HK-2 (cell line): ENCODE results near the gene GNAI1.

Experiments
- DNase-seq: peaks from one replicate; pipeline ENCODE4 v3.0.0-alpha.2; 2018; ENCODE audit not compliant: unreplicated experiment

GNAI1 gene

DNA sequence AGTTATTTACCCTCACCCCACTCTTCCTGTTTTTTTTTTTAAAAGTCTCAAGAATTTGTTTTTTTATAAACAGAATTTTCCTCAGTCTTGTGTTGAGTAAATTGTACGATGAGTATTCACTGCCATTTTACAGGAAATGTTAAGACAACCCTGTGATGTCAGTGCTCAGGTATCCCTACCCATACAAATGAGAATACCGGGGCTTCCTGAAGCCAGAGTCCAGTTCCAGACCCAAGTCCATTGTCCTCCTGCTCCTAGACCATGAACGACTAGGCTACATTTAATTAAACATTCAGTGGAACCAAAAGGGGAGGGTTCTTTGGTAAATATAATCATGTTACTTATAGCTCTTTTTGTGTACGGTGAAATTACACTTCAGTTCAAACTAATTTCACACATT, 79.2 kb downstream of the GNAI1 start:
- DNase-seq = no peak

DNA sequence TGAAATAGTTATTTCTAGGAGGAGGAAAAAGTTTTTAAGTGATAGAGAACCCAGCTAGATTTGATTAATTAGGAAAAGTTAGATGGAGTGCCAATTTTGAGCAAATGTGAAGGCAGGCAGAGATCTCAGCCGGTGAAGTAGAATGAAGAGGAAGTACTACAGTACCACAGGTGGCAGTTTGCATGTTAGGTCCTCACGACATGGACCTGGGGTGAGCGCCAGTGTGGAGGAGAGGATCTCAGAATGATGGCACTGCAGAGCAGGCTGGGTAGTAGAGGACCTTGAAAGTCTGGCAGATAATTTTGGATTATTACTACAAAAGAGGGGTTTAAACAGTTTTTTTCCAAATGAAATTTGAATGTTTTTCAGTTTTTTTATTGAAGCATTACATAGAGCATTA, 81.1 kb downstream of the GNAI1 start:
- no peak for DNase-seq

DNA sequence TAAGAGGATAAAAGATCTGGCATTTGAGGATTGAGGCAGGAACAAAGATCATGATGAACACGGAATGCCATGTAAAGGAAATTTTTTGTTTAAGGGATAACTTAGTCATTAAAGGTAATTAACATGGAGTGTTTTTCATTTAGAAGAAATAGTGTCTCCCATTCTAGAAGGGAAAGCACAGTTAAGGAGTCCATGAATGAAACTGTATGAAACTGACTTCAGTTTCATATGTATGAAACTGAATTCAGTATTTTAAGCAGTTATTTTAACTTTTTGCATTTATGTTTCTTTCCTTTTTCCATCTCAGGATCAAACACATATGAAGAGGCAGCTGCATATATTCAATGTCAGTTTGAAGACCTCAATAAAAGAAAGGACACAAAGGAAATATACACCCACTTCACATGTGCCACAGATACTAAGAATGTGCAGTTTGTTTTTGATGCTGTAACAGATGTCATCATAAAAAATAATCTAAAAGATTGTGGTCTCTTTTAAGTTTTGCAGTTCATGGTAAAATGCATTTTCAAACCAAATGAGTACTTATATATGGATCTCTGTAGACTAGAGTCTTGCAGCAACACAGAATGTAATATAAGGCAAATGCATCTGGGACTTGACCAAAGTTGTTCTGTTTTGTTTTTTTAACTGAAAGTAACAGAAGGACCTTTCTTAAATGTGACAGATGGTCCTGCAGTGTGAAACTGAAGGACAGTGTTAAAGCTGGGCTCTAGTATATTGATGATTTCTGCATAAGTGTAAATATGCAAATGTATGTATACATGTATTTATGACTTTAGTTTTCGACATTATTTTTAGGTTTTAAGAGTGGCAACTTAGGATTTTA, 82.6 kb downstream of the GNAI1 start:
- no peak for DNase-seq

DNA sequence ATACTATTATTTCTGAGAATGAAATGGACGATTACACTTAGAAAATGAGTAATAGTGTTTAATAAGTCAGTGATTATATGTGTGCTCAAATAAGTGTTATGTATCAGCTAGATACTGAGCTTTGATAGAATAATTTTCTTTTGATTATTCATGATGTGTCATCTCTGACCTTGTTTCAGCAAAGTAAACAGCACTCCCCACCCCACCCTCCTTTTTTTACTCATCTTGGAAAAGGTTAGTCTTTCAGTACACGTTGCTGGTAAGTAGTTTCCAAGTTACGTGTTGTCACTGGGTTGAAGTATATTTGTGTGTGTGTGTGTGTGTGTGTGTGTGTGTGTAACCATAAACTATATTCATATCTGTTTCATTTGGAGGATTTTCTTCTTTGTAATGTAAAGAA, 84.1 kb downstream of the GNAI1 start:
- no peak for DNase-seq

DNA sequence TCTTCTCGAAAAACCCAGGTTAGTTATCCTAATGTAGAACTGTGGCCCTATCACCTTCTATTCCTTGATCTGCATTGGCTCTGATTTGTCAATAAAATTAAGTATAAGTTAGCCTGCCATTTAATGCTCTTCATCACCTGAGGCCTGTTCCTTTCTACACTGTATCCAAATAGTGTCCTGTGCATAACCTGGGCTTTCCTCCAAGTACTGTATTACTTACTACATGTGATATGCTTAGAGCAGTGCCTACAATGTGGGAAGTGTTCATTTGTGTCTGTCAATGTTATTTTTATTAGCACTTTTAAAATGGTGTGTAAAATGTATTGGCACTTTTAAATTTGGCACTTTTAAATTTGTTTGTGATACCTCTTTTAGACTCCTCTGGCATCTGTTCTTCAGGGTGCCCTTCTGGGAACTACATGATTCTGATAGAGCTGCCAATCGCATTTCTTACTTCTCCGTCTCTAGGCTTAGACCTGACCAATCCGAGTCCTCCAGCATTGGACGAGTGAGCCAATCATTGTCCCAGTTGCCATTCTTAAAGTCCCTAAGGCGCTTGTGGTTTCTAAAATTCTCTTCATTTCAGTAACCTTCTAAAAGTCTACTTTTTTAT, 85.5 kb downstream of the GNAI1 start:
- no peak for DNase-seq

DNA sequence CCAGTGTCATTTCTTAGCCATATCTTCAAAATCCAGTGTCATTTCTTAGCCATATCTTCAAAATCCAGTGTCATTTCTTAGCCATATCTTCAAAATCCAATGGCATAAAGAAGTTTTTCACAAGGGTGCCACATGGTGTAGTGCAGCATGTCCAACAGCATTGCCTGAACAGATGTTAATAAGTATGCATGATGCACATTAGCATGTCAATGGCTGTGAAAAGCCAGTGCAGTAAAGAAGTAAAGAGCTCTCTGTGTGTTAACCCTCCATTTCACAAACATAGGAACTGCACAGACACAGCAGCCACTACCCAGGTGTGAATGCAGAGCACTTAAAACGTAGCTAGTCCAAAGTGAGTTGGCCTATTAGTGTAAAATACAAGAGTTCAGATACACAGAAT, 89.8 kb downstream of the GNAI1 start:
- no peak for DNase-seq

DNA sequence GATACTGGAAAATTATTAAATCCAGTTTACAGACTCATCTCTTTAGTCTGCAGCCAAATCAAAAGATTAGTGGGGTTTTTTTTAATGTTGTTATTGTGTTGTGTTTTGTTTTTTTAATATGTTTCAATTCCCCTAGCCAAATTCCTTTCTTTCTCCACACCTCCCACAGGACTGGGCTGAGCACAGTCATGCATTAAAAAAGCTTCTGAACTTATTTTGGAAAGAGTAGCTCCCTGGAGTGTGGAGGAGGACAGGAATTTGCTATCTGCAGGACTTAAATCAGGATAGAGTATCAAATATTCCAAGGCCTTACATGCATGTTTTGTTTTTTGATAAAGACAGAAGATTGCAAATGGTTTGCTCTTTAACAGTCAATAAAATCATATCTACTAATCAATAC, 90.7 kb downstream of the GNAI1 start:
- DNase-seq = no peak

DNA sequence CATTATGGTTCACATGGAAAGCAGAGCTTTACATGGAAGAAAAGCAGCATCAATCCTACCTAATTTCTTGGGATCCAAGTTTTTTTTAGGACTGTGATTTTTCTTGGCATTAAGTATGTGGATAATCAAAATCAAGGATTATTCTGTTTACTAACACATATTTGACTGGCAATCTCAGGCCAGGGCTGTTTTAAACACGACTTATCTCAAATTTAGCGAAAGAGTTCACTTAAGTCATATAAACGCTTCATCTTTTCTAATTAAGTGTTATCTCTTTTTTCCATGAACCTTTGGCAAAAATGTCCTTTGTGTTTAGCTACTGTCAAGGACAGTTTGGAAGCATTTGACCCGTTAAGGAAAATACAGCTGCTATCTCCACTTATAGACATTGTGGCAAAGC, 92.0 kb downstream of the GNAI1 start:
- DNase-seq = no peak

DNA sequence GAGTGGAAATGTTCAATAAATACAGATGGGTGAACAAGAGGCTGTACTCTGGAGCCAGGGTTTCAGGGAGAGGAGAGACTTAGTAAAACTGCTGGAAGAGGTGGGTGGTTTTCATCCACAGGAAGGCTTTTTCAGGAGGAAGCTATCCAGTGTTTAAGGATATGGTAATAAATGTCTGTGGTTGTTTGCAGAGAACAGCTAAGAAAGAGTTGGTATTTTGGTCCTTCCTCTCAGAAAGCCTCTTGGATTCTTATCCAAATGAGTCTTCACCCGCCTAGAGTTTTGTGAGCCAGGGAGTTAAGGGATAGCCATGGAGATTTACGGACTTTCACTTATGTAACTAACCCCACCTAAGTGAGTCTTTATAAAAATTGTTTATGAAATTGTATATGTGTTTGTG, 95.7 kb downstream of the GNAI1 start:
- DNase-seq = no peak

DNA sequence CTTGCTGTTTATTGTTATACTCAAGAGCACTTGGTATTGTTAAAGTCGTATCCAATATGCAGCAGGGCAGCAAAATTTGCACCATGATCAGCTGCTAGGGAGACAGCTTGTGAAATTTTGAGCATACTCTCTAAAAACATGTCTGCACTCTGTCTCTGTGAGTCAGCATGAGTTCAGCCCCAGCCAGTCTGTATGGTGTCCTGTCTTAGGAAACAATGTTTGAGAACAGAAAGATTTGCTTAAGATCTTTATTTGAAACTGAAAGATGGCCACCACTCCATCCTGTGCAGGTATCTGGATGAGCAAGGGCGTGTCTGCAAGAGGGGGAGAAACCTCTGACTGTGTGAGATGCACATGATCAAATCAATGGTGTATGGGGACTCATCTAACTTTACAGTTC, 97.1 kb downstream of the GNAI1 start:
- DNase-seq = no peak

DNA sequence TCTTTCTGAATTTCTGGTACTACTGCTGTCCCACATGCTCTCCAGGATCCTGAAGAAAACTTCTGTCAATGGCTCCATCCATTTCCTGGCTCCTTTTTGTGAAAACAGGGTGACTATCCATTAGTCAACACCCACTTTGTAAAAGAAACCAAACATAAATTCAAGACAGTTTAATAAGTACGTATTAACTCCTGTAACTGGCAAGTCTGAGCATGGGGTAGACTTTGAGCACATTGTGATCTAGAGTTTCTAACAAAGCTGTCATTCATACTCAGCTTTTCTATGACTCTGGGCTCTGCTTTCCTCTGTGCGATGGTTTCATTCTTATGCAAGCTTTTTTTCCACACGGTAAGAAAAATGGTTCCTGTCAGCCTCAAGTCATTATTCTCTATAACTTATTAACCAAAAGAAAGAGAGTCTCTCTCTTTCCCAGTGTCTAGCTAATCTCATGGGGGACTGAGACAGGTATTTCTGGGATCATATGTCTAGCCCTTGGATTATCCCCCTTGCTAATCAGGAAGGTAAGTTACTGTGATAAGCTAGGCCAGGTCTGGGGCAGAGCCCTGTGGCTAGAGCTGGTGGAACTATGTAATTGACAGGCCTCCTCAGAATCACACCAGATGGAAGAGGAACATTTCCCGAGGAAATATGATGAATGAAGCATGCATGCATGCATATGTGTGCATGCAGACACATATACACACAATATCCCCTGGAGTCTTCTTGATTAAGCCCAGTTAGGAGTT, 98.5 kb downstream of the GNAI1 start:
- no peak for DNase-seq

DNA sequence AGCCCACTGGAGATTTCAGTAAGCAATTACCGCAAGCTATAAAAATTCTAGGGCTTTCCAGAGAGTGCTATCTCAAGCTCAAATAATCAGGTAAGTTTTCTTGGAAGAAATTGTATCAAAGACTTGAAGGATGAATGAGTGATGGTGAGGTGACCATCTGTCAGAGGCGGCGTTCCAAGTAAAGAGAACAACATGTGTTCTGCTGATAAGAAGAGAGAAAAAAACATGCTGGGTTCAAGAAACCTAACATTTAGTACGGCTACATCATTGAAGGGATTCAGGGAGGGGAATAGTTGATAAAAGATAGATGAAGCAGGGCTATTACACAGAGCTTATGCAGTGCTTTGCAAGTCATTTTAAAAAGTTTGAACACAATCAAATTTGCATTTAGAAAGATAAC, 100.7 kb downstream of the GNAI1 start:
- DNase-seq = no peak

DNA sequence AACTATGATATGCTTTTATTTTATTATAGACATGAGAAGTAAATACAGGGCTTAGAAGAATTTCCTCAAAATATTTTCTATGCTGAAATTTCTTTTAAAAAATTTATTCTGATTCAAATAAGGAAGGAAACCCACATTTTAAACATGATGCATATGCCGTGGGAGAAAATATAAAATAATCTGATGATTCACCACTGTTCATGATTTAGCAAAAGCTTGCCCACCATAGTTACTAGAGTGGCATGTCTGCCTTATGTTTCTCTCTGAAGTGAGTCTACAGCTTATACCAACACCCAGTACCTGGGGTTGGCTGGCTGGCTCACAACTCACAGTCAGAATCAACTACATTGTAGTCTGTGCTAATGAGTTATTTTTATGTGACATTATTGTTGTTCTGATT, 102.0 kb downstream of the GNAI1 start:
- DNase-seq = no peak

DNA sequence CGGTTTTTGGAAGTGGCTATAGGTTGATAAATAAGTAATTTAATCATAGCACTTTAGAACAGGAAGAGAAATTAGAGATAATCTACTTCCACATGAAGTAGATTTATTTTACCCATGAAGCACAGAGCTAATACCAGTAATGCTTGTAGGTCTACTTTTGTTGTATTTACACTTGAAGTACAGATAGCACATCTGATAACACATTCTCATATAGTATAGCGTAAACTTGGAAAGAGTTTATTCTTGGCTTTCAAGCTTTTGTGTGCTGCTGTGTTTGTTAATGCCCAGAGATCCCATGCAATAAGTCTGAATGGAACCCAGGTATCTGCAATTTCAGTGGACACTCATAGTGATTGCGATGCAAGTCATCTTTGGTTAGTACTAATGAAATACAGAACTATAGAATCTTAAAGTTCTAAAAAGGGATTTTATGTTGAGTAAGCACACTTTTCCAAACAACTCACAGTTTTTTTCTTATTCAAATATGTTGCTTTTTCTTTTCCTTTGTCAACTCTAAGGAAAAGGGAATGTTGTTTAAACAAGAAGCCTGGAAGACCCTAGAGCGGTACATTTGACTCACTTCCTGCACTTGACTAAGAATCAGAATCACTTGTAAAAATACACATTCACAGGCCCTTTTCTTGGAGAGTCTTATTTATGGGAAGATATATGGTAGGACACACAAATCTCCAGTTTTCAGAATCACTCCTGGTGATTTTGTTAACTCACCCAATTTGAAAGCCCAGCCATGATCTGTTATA, 105.8 kb downstream of the GNAI1 start:
- no peak for DNase-seq

DNA sequence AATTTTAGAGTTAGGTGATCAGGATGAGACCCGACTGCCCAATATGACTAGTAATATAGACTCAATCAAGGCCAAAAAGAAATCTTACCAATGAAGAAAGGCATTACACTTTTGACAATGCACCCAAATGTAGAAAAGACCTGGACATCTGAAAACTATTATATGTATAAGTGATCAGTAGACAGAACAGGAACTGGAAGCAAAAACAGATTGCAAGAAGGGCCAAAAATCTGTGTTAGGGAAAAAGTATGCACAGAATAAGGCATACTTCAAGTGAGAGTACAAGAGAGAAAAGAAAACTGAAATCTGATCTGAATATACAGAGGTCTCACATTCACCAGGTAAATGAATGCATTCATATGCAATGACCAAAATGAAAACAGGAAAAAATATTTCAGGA, 107.0 kb downstream of the GNAI1 start:
- no peak for DNase-seq

DNA sequence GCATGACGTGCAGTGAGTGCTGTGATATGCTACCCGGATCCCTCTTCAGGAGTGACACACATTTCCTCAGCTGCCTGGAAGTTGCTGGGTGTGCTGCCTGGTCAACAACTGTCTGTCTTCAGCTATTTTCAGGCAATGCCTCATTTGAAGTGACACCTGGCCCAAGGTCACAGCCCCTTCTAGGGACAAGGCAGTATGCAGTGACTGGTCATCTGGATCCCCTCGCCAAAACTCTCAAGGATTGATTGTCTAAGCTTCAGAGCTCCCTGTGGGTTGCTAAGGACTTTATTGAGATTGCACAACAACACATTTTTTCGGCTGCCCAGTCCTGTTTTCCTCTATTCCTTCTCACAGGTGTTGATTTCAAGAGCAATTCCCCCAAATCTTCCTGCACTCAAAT, 108.8 kb downstream of the GNAI1 start:
- no peak for DNase-seq

DNA sequence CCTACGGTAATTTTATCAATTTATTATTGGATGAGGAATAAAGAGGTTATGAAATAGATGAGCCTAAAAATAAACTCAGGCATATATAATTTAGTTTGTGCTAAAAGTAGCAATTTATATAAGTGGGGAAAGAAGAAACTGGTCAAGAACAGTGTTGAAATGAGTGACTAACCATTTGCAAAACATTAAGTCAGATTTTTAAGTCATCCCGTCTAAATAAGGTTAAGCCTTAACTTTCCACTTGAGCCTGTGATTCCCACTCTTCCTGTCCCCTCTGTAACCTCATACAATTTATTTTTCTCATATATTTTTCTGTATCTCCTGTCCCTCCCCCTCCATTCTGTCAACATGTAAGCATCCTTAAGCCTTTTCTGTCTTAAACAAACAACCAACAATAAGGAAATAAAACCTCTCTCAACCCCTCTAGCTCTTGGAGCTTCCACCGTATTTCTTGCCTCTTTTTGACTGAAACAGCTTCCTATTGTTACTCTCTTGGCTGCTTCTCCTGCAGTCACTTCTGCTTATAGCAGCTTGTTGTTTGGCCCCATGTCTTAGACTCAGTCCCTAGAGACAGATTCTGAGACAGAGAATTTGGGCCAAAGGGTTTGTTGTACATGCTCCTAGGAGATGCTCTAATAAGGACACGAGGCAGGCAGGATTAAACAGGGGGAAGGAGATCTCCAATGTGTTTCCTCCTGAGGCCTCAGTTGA, 109.7 kb downstream of the GNAI1 start:
- no peak for DNase-seq

DNA sequence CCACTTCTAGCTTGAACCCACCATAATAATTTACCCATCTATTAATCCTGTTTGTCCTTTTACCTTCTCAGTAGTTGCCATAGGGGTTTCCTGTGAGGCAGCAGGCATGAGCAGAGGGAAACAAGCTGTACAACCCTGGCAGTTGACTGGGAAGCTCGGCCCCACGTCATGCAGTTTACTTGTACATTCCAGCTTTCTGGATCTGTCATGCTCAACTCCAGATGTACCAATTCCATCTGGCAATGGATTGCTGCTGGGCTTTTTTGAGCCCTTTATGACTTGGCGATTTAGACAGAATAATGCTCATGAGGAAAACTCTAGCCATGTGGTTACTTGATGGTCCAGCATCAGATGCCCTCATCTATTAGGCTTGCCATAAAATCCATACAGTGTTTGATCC, 112.5 kb downstream of the GNAI1 start:
- DNase-seq = no peak

DNA sequence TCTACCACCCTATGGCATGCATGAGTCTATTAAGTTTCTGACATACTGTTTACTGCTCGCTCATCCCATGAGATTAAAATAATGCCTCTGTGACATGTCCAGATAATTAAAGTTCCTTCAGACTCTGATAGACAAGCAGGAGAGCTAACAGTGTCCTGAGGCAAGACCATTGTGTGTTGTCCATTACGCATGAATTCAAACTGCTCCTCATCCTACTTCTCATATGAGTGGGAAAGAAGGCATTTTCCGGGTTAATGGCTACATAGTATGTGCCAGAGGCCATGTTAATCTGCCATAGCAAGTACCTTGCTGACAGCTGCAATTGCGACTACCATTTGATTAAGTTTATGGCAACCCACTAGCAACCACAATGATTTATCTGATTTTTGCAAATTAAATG, 113.3 kb downstream of the GNAI1 start:
- no peak for DNase-seq

DNA sequence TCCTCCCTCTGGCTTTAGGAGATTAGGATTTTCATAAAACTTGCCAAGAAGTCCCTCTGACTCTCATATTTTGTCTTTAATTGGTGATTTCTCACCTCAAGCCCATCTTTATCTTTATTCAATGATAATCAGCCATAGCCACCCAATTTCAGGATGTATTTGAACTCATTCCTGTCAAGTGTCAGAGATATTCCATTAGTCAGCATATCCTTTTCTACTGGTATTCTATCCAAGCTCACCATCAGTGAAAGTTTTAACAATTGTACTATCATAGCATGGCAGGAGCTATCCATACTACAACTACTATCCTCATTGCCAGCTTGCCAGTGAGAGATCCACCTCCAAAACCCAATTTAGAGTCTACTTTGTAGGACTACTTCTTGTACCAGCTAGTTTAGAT, 114.6 kb downstream of the GNAI1 start:
- no peak for DNase-seq

DNA sequence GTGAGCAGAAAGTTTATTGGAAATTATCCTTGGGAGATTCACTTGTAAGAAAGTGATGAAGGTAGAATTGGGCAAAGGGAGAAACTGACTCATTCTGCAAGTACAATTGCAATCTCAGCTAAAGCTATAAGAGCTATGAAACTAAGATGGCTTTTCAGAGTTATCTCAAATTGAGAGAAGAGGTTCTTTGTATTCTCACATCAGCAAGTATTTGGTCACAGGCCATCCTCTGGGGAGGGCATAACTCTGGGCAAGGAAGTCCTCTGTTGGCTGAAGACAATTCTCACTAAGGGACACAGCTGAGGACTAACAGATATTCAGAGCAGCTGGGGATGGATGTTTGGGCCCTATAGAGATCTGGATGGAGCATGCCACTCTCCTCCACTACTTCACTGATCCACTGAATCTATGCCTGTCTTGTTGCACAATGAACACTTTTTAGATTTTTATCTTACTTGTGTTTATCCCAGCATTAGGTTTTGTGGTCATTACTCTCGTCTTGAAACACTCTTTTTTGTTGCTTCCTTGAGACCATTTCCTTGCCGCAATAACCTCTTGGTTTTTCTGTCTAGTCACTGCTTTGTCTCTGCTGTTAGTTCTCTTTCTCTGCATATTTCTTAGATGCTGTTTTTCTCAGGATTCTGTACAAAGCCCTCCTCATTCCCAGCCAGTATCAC, 115.1 kb downstream of the GNAI1 start:
- DNase-seq = no peak
